HG03108 (cell line): ENCODE data around the gene QSOX2.

Experiments used
- ATAC-seq: cut with Tn5 transposase; IDR thresholded peaks from one replicate; pipeline ENCODE4 v1.9.1; 2021; ENCODE audit warnings: moderate library complexity; ENCODE audit not compliant: unreplicated experiment

Gene QSOX2

DNA sequence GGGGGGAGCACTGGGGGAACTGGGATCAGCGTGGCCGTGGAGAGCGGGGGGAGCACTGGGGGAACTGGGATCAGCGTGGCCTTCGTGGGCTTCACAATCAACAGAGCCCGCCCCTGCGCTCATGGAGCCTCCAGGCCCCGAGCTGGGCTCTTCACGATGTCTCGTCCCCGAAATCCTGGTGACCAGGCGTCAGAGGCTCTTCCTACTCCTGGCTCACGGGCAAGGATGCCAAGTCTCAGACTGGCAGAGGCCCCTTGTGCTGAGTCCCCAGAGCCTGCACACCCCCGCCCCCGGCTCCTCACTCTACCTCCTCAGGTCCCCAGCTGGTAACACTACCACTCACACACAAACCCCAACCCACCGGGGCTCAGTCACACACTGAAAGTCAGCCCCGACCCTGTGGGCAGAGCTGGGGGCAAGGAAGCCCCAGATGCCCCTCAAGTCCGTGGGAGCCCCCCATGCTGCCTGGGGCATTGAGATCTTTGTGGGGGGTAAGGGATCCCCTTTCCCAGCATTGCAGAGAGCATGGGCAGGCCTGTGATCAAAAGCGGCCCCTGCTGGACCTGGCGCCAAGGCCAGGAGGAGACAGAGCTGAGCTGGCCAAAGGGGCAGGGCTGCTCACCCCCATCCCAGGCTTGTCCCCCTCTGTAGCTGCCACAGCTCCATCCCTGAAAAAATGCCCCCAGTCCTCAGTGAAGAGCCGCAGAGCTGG, 67.4 kb downstream of the QSOX2 start:
- no peak for ATAC-seq

DNA sequence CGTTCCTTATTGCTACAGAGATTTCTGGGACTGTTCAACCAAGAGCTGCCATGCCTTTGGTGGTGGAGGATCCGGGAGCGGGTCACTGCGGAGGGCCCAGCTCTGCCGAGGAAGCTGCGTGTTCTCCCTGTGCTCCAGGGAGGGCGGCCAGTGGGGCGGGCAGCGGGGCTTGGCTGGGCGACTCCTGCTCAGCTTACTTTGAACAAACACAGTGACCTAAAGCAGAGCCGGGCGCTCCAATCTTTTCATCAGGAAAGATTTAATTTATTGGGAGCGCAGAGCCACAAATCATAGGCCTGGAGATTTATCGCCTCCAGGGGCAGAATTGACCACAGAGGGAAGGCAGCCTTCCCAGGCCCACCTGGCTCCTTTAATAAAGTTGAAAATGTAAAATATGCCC, 68.4 kb downstream of the QSOX2 start:
- ATAC-seq, result no peak

DNA sequence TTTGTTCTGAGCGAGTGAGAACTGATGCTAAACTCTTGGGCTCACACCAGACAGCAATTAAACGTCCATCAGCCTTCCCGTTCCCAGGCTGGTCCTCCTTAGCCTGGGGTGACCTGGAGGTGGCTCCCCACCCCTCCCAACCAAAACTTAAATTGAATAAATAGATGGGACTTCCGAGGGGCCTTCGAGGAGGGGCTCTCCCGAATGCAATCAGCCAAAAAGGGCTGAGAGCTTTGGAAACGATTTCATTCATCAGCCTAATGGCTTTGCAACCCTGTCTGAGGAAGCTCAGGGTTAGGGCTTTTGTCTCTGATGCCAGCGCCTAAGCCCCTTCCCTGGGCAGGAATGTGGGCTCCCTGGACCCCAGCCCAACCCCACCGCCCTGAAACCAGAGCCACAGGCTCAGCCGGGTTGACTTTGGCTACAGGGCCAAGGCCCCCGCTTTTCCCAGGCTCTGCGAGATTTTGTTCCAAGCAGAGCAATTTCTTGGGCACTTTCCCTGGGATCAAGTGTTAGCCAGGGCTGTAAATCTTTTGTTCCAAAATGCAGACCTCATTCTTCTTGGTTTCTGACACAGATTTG, 69.9 kb downstream of the QSOX2 start:
- no peak for ATAC-seq

DNA sequence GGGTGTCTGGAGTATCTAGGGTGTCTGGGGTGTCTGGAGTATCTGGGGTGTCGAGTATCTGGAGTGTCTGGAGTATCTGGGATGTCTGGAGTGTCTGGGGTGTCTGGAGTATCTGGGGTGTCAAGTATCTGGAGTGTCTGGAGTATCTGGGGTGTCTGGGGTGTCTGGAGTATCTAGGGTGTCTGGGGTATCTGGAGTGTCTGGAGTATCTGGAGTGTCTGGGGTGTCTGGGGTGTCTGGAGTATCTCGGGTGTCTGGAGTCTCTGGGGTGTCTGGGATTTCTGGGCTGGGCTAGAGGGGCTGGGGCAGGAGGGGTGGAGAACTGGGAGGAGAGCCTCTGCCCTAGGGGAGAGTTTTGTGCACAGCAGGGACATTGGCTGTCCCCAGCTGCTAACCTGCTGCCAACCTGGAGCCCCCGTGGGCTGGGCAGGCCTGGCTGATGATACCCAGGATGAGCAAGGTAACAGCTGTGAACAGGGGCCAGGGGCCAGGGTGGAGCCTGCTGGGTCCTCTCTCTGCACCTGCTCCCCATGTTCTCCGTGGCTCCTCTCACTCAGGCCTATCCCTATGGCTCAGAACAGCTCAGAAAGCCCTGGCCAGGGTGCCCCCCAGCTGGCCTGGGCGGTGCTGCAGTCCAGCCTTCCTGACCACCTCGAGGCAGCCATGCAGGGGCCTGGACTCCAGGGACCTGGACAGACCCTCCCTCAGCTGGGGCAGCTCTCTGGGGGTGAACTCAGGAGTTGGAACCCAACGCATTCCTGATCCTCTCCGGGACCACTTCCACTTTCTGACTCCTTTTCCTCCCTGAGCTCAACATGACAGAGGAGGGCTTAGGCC, 70.6 kb downstream of the QSOX2 start:
- no peak for ATAC-seq

DNA sequence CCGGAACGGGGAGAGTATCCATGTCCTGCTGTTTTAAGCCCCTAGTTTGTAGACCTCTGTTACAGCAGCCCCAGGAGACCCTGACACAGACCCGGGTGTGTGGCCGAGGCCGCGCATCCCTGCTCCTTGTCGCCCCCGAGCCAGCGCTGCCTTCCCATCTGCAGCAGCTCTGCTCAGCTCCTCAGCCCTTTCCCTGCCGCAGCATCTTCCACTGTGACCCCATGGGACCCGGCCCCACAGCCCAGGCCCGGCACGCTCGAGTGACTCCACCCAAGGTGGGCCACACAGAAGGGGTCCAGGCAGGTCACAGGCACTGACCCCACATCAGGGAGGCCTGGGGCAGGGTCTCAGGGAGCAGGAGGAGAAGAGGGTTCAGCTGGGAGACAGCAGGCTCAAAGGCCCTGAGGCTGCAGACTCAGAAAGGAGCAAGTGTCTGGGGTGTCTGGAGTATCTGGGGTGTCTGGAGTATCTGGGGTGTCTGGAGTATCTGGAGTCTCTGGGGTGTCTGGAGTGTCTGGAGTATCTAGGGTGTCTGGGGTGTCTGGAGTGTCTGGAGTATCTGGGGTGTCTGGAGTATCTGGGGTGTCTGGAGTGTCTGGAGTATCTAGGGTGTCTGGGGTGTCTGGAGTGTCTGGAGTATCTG, 71.8 kb downstream of the QSOX2 start:
- no peak for ATAC-seq

DNA sequence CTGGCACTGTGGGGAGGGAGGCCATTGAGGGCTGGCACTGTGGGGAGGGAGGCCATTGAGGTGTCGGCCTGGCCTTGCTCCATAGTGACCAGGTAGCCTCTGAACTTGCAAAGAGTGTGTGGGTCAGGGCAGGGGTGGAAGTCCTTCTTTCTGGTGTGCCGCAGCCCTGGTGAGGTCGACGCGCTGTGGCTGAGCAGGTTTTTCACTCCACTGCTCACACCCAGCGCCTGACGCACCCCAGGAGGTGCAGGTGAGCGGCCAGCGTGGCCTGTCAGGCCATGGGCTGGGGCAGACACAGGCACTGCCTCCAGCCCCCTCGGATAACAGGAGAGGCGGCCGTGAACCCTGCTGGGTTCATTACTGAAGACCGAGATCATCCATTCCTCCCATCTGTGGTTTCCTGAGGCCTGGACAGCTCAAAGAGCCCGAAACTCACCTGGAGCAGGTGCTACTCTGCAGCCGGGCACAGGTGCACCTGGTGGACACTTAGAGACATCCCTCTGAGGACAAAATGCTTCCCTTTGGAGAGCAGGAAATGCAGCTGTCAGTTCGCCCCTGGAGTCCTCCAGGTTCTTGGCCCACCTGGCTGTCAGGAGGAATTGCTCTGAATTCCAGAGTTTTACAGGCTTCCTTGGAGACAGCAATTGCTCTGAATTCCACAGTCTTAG, 73.1 kb downstream of the QSOX2 start:
- ATAC-seq, result no peak

DNA sequence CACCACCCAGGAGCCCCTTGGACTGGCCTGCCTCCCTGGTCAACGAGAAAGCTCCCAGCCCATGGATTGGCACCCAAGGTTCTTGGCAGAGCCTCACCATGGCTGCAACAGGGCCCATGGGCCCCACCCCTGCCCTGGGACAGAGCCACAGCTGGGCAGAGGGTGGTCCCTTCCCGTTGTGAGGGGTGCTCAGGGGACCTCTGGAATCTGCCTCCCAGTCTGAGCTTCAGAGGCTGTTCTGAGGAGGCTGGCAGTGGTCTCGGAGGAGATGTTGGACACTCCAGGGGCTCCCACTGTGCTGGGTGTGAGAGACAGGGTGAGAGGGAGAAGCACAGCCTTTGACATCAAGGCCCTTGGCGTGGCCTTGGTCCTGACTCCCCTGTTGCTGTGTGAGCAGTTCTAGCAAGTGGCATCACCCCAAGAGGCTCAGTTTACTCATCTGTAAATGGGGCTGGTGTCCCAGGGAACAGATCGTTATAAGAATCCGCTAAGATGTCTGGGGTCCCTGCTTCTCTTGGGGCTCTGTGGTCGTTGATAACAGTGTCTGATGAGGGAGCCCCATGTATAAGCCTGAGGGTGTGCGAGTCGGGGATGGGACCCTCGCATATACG, 73.7 kb downstream of the QSOX2 start:
- no peak for ATAC-seq

DNA sequence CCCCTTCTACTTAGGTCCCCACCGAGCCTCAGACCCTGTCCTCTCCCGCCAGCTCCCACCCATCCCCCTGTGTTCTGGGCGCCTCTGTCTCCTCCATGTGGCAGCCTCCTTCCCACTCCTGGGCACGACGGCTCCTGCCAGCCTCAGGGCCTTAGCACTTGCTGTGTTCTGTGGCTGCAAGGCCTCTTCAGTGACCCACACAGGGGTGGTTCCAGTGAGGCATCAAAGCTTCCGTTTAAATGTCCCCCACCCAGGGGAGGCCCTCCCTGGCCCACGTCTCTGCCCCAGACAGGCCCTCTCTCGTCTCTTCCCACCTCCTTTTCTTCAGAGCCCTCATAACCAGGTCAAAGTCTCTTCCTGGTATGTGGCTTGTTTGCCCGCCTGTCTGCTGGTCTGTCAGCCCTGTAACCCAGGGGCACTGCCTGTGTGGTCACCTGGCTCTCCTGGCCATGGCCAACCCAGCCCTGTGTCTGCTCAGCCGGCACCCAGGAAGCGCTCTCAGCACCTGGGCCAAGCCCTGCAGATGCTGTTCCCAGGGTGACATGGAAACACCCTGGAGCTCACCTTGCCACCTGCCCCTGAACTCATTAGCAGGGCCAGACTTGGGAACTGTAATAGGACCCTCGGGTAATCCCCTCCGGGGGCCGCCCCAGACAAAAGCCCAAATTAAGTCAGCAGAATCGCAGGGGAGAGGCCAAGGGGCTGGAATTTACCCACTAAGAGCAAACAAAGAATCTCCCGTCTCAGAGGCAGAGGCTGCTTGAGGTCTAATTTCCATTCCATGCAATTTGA, 74.4 kb downstream of the QSOX2 start:
- ATAC-seq, result no peak

DNA sequence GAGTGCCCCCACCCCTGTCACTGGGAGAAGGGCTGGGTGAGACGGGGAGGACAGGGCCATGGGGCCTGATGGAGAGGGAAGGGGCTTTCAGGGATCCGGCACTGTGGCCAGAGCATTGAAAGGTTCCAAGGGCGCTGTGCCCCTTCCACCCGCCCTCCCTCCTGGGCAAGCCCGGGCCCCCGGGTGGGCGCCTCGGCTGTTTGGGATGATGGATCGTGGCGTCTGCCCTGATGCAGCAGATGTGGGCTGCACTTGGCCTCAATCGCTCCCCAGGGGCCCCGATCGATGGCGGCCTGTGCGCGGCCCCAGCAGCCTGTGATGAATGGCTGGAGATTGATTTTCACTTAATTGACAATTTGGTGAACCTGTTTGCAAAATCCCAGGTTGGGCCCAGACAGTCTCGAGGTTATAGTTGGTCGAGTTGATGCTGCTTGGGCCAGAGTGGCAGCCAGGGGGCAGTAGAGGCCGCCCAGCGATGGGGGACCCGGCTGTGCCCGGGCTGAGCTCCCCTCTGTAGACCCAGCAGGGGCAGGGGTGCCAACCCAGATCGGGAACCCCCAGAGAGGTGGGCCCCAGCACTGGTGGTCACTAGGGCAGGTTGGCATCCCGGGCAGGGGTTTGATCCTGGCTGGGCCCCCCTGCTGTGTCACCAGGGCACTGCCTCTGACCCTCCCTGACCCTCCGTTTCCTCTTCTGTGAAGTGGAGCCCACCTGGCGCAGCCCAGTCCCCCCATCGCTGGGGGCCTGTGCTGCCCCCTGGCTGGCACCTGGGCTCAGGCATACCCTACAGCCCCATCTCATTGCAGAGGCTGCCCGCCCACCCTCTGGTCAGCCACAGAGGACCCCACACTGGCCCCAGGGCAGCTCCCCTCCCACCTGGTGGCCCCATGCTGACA, 75.4 kb downstream of the QSOX2 start:
- no peak for ATAC-seq

DNA sequence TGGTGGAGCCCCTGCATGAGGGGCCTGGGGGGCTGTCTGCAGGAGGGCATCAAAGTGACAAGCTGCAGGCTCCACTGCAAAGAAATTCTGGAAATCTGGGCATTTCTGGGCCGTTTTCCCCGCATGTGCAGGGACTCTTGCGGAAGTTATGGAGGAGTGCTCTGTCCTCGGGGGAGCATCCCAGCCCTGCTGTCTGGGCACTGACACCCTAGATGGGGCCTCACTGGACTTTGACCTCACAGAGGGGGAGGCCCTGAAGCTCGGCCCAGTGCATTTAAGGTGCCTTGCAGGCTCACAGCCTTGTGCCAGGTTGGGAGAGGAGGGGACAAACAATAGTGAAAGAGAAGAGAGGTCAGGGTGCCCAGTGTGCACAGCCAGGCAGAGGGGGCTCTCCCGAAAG, 76.1 kb downstream of the QSOX2 start:
- ATAC-seq, result no peak

DNA sequence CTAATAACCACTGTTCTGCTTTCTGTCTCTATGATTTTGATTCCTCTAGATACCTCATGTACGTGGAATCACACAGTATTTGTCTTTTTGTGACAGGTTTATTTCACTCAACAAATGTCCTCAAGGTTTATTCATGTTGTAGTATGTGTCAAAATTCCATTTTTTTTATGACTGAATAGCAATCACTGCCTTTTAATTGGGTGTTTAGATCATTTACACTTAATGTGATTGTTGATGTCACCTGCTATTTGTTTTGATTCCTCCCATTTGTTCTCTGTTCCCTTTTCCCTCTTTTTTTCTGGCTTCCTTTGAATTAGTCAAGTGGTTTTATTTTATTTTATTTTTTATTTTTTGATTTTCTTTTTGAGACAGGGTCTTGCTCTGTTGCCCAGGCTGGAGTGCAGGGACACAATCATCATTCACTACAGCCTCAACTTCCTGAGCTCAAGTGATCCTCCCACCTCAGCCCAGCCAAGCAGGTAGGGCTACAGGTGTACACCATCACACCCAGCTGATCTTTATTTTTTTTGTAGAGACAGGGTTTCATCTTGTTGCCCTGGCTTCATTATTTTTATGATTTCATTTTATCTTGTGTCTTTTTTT, 82.3 kb downstream of the QSOX2 start:
- no peak for ATAC-seq

DNA sequence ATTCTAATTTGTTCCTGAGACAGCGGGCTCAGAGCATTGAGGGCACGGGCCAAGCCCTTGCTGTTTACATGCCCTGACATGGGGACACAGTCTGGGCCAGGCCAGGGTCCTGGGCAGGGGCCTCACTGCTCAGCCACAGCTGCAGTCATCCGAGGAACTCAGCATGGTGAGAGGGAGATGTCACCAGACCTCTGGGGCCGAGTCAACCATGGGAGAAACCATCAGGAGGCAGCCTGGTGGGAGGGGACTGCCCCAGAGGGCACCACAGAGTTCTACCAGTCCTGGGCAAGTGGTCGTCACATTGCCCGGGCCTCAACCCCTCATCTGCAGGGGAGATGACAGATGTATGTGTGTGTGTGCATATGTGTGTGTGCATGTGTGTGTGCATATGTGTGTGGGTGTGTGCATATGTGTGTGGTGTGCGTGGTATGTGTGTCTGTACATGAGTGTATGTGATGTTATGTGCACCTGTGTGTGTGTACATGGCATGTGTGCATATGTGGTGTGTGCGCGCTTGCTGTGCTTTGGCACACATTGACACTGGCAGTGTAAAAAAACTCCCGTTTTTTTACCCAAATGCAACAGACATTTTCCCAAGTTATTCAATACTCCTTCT, 84.5 kb downstream of the QSOX2 start:
- ATAC-seq, result no peak

DNA sequence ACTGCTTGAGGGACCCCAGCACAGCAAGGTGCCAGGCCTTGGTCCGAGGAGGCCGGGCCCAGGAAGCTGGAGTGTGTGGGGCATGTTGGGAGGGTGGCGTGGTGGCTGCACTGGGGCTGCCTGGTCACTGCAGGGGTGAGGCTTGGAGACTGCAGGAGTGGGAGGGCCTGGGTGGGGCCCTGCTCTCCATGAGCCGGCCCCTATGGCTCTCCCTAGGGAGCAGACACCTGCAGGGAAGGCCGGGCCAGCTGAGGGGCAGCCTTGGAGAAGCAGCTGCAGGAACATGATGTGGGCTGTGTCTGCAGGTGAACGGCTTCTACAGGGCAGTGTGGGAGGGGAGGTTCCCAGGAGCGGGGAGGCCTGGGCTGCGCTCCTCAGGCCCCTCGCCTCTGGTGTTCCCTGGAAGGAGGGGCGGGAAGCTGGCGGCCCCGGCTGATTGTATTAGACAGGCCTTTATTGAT, 85.2 kb downstream of the QSOX2 start:
- ATAC-seq, result no peak

DNA sequence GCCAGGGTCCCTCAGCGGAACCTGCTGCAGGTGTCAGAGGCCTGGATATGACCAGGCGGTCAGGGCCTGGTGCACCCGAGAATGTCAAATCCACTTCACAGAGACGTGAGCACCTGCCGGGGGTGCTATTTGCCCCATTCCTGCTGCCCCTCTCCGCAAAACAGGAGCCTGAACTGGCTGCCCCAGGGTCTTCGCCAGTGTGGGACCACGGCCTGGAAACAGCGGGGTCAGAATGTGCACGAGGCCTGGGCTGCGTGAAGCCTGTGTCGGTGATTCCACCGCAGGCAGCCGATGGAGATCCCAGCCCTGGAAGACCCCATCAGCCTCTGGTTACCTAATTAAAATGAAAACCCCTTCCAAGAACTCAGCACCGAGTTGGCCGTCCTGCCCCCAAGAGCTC, 85.8 kb downstream of the QSOX2 start:
- ATAC-seq, result no peak

DNA sequence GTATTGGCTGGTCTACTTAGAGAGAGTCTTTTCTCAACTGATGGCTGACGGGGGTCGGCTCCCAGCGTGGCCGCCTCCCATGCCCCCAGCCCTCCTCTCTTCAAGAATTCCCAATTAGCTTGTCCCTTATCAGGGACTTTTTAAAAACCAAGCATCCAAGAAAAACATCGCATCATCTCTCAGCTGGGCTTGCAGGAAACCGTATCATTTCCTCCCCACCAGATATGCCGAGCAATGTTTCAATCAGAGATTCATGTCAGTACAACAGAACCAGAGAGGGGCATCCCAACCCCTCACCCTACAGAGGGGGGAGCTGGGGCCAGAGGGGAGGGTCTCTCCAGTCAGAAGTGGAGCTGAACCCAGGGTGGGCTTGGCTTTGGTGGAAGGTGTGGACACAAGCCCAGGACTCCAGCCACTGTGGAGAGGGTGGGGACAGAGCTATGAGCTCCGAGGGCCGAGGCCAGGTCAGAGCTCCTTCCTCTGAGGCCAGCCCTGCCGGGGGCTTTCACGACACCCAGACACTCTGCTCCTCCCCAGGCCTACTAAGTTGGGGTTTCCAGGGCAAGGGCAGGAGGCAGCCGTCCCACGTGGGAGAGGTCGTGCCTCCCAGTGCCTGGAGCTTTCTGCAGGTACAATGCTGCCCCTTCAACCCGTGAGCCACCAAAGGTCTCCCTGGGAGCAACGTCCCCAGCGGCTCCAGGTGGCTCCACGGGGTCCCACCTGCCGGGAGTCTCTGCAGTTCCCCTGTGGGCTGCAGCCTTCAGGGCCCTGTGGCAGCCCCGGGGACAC, 87.9 kb downstream of the QSOX2 start:
- ATAC-seq, result no peak
